Measurements from ENCODE around the gene GPRIN3.

GPRIN3 gene

DNA sequence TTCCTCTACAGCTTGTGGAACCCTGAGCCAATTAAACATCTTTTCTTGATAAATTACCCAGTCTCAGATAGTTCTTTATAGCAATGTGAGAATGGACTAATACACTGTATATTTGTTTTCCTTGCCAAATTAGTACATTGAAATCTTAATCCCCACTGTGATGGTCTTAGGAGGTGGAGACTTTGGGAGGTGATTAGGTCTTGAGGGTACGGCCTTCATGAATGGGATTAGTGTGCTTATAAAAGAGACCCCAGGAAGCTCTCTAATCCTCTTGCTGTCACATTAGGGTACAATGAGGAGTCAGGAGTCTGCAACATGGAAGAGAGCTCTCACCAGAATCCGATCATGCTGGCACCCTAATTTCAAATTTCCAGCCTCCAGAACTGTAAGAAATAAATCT is 109.7 kb downstream of the GPRIN3 start:
- FAIRE-seq, result no peak
- TF ChIP-seq POLR2A (IDR thresholded peaks at IDR 0.05; ENCODE audit: low read depth, low read length), result no peak
- no peak for TF ChIP-seq POLR2AphosphoS5 (IDR thresholded peaks at IDR 0.05; ENCODE audit: low read depth, low read length)
- no peak for TF ChIP-seq TAF1 (IDR thresholded peaks at IDR 0.05; ENCODE audit: borderline replicate concordance, low read depth, low read length)
- no peak for DNase-seq (ENCODE audit: insufficient read length)

DNA sequence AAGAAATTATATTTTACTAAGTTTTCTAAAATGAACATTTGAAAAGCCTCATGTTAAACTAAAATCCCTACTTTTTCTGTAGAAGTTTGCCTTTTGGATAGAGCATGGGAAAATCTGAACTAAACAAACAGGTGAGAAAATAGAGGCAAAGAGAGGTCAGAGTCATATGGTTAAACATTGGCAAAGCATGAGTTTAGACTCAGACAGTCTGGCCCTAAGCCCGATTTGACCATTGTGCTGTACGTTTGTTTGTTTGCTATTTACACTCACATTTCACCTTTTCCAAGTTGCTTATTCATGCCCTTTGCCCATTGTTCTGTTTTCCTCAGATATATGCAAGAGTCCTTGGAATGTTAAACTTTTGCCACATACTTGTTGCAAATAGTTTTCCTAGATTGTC is 110.9 kb downstream of the GPRIN3 start:
- no peak for TF ChIP-seq POLR2AphosphoS5 (IDR thresholded peaks at IDR 0.05; ENCODE audit: low read depth, low read length)
- TF ChIP-seq POLR2A (IDR thresholded peaks at IDR 0.05; ENCODE audit: low read depth, low read length), result no peak
- no peak for TF ChIP-seq TAF1 (IDR thresholded peaks at IDR 0.05; ENCODE audit: borderline replicate concordance, low read depth, low read length)
- FAIRE-seq, result no peak
- no peak for DNase-seq (ENCODE audit: insufficient read length)

DNA sequence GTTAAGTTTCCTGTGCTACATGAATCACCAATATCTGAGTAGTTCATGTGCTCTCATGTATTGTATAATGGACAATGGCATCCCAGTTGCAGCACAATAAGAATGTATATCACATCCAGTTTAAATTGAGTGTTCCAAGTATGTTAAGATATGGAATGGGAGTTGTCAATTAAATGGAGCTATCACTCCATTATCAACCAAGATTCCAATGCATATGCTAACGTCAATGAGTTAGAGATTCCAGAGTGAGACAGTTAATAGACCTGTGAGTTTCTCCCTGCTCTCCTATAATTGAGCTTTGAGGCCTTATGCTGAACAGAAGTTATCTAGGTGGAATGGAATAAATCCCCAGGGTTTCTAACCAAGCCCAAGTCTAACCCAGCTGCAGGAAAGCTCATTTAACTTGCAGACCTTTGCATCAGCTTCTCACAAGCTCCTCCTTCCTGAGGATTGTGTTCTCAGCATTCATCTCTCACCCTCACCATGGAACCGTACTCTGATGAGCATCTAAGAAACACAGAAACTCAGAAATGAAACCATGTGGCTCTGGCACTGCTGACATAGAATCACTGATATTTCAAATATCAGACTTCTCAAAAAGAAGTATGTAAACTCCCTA is 111.4 kb downstream of the GPRIN3 start:
- no peak for DNase-seq (ENCODE audit: insufficient read length)
- no peak for FAIRE-seq
- no peak for TF ChIP-seq POLR2AphosphoS5 (IDR thresholded peaks at IDR 0.05; ENCODE audit: low read depth, low read length)
- TF ChIP-seq POLR2A (IDR thresholded peaks at IDR 0.05; ENCODE audit: low read depth, low read length), result no peak
- no peak for TF ChIP-seq TAF1 (IDR thresholded peaks at IDR 0.05; ENCODE audit: borderline replicate concordance, low read depth, low read length)

DNA sequence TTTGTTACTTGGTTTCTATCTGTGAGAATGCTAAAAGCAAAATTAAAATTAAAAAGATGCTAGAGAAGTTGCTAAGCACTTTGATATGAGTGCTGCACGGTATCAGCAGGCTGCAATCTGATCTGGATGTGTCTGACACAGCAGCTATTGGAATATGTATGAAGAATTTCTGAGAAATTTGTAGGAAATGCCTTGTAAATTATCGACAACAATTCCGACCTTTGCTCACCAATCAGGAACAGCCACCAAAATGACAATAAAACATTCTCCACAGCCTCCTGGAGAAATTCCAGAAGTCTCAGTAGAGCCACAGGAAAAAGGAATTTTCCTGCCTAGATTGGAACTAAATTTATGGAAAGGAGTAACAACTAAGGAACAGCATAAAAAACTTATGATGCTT is 113.8 kb downstream of the GPRIN3 start:
- FAIRE-seq, result no peak
- TF ChIP-seq POLR2AphosphoS5 (IDR thresholded peaks at IDR 0.05; ENCODE audit: low read depth, low read length) (no peak), POLR2A (IDR thresholded peaks at IDR 0.05; ENCODE audit: low read depth, low read length) (no peak), TAF1 (IDR thresholded peaks at IDR 0.05; ENCODE audit: borderline replicate concordance, low read depth, low read length) (no peak)
- DNase-seq (ENCODE audit: insufficient read length), result no peak
